Measurements from ENCODE around the gene HAAO.
A peak's percentile ranks its signal among the peaks of the same experiment; 100 is the strongest.

The HAAO gene

GRCh38 chr2:42788882-42789281 lies 3.5 kb downstream of the HAAO start:
- peak overlapping the region; percentile 47 to 70 (median 52) for H3K27ac Mint-ChIP-seq
- H3K4me1 Mint-ChIP-seq, result peaks cover 53% of the 10 kb centered on the region
- peaks cover 8% of the 10 kb centered on the region for H3K27me3 Mint-ChIP-seq (ENCODE audit: low read depth)
- TF ChIP-seq CTCF (IDR thresholded peaks at IDR 0.05; ENCODE audit: unreplicated experiment in 3 of 3), result no peak
- H3K4me3 Mint-ChIP-seq, result no peak overlapping the region
- no peaks in the 10 kb centered on the region for H3K9me3 Mint-ChIP-seq
- peaks cover 2% of the 10 kb centered on the region for H3K36me3 Mint-ChIP-seq (ENCODE audit: low read depth)

- Mint-ChIP-seq H3K4me3 (peak overlapping the region in 1 of 3 experiments; percentile 31), H3K27ac (peak overlapping the region; percentile 47 to 70 (median 52)), H3K36me3 (ENCODE audit: low read depth) (peaks cover 7% of the 10 kb centered on the region), H3K4me1 (peaks cover 48% of the 10 kb centered on the region), H3K9me3 (no peaks in the 10 kb centered on the region), H3K27me3 (ENCODE audit: low read depth) (peaks cover 8% of the 10 kb centered on the region)
- TF ChIP-seq CTCF (IDR thresholded peaks at IDR 0.05; ENCODE audit: unreplicated experiment in 3 of 3), result no peak
Measured at GRCh38 chr2:42788478-42788793, 3.9 kb downstream of the HAAO start.

GRCh38 chr2:42787788-42788477 lies 4.5 kb downstream of the HAAO start:
- Mint-ChIP-seq H3K36me3 (ENCODE audit: low read depth) (peaks cover 9% of the 10 kb centered on the region), H3K27ac (peak overlapping the region in 2 of 3 experiments; percentile 16 to 47), H3K4me1 (peaks cover 45% of the 10 kb centered on the region), H3K4me3 (no peak overlapping the region), H3K9me3 (no peaks in the 10 kb centered on the region), H3K27me3 (ENCODE audit: low read depth) (peaks cover 8% of the 10 kb centered on the region)
- no peak for TF ChIP-seq CTCF (IDR thresholded peaks at IDR 0.05; ENCODE audit: unreplicated experiment in 3 of 3)

- H3K9me3 Mint-ChIP-seq, result peaks cover 4% of the 10 kb centered on the region
- TF ChIP-seq CTCF (IDR thresholded peaks at IDR 0.05; ENCODE audit: unreplicated experiment in 3 of 3), result no peak
- peaks cover 14% of the 10 kb centered on the region for H3K36me3 Mint-ChIP-seq (ENCODE audit: low read depth)
- peak overlapping the region in 2 of 3 experiments; percentile 16 to 52 for H3K27ac Mint-ChIP-seq
- H3K4me1 Mint-ChIP-seq, result peaks cover 45% of the 10 kb centered on the region
- peaks cover 8% of the 10 kb centered on the region for H3K27me3 Mint-ChIP-seq (ENCODE audit: low read depth)
- no peak overlapping the region for H3K4me3 Mint-ChIP-seq
Measured at GRCh38 chr2:42787424-42787787, 5.0 kb downstream of the HAAO start.

- H3K4me1 Mint-ChIP-seq, result peaks cover 40% of the 10 kb centered on the region
- peak overlapping the region in 1 of 3 experiments; percentile 72 for H3K4me3 Mint-ChIP-seq
- H3K9me3 Mint-ChIP-seq, result peaks cover 8% of the 10 kb centered on the region
- H3K27me3 Mint-ChIP-seq (ENCODE audit: low read depth), result peaks cover 8% of the 10 kb centered on the region
- H3K27ac Mint-ChIP-seq, result peak overlapping the region; percentile 87 to 94 (median 90)
- no peak for TF ChIP-seq CTCF (IDR thresholded peaks at IDR 0.05; ENCODE audit: unreplicated experiment in 3 of 3)
- peaks cover 21% of the 10 kb centered on the region for H3K36me3 Mint-ChIP-seq (ENCODE audit: low read depth)
Measured at GRCh38 chr2:42786561-42787345, 5.6 kb downstream of the HAAO start.

All from nephron (organoid).